ENCODE measurements around the gene FNDC3B.

- TF ChIP-seq ZSCAN20 (CRISPR knock-in tag; IDR thresholded peaks at IDR 0.05) (no peak), POLR2A (IDR thresholded peaks at IDR 0.05; ENCODE audit: low read length) (no peak)
These were observed 358.5 kb downstream of the FNDC3B start for GRCh38 chr3:172397716-172398405.

All from A549 (cell line).